Colon (tissue), 2 donors: ENCODE measurements around the gene GTF2A1.

Experiments
- FAIRE-seq: peaks from 2 replicates; lab custom pipeline; 2012; peaks lifted over from hg19 to GRCh38; lab: Jason Lieb, UNC
- donor health status: control.
- donor health status: control.

GTF2A1 gene

DNA sequence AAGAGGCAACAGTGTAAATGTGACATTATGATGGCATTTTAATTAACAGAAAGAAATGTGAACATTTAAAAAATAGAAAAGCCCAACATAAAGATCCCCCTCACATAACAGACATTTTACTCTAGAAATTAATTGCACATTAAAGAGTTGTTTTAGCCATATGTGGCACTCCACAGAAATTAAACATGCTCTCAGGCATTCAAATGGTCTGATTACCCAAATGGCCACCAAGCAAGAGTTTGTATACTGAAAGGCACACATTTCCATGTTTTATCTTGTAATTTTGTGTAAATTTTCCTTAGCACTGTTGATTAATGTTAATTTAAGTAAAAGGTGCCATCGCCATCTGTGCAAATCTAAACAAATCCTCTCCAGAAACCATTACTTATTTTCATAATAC lies 43.5 kb downstream of the GTF2A1 start:
- FAIRE-seq, result no peak

DNA sequence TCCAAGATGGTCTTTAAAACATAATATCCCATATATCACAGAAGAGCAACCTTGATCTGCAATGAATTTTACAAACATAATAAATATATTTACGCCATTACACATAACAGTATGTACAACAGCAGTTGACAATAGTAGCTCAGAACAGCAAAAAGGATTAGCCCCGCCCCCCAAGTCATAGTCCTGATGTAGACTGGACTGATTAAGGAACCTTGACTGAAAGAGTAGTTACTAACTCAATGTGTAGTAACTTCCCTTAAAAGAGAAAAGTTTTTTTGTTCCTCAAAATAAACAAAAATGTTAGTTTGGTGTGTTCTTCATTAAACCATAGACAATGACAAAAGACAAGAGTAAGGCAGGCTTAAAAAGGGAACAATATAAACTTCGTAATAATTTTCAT lies 44.5 kb downstream of the GTF2A1 start:
- peak; percentile 31 for FAIRE-seq

DNA sequence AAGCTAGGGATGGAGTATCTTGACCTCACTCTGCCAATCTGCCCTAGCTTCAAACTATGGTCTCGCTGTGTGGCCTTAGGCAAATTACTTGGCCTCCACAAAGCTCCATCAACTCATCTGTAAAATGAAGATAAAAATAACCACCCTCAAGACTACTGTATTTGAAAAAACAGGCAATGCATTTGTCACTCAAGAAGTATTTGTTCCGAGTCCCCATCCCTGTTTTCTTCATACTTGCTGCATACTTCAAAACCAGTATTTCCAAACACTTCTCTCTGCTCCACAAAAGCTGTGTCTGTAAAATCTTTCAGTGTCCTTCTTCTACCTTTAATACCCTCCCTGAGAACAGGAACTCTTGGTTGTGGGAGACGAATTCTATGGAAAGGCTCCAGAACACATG lies 47.9 kb downstream of the GTF2A1 start:
- FAIRE-seq, result no peak

DNA sequence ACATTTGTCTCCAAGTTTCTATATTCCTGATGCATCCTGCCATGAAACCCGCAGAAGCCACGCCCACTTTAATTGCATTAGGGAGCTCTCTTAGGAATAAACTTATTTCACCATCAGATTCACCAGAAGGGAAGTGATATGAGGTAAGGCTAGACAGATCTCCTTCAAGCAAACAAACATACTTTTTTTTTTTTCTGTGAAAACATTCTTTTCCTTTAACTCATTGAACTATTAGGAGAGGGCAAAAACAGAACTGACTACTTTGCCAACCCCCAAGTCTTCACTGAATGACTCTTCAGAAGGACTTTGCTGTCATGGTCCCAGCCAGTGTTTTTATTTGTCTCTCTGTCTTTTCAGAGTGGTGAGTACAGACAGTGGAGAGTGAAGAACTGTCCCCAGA lies 48.4 kb downstream of the GTF2A1 start:
- FAIRE-seq, result no peak

DNA sequence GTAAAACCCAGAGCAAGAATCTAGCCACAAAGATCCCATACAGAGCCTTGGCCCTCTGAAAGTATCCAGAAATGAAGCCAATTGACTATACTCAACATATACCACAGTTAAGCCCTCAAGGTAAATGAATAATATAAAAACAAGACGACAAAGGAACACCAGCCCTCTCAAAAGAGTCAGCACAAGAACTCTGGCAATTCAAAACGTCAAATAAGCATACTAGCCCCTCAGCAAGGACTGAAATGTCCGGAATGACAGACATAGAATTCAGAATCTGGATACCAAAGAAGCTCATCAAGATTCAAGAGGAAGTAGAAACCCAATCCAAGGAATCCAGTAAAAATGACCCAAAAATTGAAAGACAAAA lies 49.9 kb downstream of the GTF2A1 start:
- FAIRE-seq, result no peak

DNA sequence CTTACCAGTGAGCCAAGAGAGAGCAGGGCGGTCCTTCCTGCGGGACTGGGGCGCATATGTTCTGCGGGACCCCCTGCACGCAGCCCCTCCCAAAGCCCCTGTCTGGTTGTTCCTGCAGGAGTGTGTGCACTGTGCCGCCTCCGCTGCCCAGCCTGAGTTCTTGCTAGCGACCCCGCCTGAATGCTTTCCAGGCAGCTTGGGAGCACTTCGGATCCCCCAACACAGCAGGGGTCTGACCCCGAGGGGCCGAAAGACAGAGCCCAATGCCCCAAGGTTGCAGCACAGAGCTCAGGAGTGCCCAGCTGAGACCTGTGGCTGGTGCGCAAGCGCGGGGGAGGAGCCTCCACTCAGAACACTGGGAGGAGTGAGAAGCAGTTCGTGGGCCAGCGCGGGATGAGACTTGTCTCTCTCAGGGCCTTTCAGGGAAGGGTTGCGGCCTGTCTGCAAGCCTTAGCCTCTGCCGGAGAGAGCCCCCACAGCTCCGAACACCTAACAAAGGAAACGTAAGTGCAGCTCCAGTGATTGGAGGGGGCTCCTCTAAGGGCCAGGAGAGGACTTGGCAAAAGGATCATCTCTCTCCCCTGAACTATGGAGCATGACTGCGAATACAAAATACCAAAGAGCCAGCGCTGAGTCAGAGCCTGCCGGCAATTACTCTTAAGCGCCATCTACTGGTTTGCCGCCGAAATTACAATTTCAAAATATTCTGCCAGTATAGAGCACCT lies 50.5 kb downstream of the GTF2A1 start:
- FAIRE-seq, result no peak

DNA sequence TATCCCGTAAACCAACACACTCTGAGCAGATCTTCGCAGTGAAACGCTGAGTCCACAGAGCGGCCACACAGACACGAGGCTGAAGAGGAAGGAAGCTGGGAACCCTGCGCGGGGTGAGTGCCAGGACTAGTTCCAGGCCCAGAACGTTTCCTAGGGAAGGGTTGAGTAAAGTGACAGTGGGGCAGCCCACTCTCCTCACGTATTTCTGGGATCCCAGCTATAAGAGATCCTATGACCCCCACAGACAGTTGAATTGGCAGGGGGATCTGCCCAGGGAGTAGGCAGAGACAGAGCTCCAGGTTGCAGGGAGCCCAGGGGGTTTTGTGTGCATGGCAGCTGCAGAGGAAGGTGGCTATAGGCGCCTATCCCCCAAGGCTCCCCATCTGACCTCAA lies 51.1 kb downstream of the GTF2A1 start:
- FAIRE-seq, result no peak

DNA sequence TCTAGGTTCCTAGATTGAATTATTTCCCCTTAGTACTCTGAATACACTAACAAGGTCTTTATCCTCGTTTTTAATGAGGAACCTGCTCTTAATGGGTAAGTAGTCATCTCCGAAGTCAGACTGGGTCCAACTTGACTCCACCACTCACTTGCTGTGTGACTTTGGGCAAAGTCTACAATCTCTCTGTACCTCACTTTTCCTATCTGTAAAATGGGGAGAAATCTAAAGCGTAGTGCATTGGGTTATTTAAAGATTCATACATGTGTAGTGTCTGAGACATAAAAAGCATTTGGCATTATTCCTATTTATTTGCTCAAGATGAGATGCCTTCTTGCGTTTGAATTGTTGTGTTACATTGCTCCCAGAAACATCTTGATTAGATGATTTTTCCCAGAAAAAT lies 51.5 kb downstream of the GTF2A1 start:
- FAIRE-seq, result no peak

DNA sequence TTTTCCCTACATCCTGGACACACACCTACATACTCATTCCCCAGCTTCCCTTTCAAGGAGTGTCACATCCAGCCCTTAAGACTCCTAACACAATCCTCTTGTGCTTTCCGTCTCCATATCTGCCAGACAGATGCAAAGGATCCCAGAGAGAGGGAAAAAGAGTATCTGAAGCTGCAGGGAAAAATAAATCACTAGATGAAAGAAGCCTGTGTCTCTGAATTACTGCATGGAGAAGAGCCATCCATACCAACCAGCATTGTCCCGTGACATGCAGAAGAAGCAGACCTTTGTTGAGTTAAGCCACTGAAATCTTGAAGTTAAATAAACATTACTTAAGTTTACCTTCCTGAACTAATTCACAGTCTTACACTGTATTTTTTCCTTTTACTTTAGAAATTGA lies 54.6 kb downstream of the GTF2A1 start:
- FAIRE-seq, result no peak

DNA sequence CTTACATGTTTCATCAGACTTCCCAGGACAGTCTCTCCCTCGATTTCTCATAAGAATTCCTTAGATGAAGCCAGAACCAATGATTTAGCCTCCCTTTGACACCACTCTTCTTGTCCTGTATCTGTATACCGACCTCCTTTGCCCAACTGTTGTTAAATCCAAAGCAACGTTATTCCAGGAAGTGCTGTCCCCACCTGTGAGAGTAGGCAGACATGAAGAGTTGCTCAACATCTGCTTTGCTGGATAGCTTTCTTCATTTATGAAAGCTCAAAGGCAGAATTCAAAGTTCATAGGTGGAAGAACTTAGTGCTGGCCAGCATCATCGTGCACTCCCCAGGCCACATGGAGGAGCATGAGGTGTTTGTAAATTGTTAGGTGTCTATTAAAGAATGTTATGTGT lies 55.6 kb downstream of the GTF2A1 start:
- no peak for FAIRE-seq

DNA sequence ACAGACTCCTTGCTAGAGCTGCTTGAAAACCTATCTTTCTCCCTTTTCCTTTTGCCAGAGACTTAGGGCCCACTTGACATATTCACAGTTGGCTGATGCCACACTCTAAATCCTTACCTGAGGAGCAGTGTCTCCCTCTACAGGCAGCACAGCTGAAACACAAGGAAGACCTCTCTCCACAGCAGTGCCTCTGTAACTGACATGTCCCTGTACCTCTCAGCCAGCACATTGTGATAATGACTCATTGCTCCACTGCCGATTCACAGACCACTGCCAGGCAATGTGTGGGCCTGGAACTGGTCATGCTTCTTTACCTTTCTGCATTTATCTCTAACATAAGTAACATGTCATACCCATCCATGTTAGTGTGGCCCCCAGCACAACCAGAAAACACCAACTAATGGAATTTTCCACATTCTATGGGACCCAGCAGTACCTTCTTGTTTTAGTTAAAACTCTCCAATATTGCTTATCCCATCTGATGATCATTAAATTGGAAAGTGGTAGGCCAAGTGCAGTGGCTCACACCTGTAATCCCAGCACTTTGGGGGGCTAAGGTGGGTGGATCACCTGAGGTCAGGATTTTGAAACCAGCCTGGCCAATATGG lies 56.5 kb downstream of the GTF2A1 start:
- FAIRE-seq, result no peak

DNA sequence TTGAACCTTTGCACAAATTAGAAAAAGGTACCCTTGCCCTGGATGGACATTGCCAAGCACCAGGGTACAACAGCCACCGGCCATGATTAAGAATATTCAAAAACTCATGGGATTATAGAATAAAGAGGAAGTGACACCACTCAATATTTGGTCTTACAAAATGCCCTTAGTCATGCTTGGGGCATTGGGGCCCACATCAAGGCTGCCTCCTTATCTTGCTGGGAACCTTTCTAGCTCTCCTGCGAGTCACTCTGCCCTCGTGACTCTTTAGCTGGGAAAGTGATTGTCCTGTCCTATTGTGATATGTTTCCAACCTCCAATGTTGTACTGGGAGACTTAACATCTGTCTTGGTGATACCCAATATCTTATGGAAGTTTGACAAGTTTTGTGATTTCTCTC lies 57.8 kb downstream of the GTF2A1 start:
- no peak for FAIRE-seq

DNA sequence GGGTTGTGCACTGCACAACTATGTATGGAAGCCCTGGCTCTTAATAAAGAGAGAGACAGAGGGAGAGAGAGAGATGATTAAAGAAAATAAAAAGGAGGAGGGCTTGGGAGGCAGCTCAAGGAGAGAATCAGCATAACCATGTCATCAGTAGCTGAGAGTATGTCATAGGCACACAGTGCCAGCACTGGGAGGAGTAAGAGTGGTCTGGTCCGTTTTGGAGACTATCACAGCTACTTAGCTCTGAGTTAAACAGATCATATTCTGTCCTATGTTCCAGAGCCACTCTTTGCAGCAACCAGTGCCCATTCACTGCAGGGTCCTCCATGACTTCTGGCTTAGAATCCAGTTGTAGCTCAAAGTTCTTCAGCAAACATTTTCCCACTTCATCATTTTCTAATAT lies 59.0 kb downstream of the GTF2A1 start:
- FAIRE-seq, result no peak

DNA sequence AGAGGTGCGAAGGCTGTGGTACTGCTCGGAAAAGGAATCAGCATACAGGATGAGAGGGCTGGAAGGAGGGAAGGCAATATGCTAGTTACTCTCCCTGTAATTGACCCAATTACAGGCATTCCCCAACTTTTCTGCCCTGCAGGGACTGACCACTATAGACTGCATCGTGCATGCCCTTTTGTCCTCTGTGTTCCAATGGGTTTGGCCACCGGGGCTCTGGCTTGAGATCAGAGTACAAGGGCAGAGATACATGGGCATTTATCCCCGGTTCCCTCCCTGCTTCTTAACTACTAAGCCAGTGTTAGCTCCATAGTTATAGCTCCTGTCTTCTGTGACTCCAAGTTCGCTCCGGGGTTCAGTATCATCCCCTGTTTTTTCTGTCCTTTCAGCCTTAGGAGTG lies 59.7 kb downstream of the GTF2A1 start:
- FAIRE-seq, result no peak

DNA sequence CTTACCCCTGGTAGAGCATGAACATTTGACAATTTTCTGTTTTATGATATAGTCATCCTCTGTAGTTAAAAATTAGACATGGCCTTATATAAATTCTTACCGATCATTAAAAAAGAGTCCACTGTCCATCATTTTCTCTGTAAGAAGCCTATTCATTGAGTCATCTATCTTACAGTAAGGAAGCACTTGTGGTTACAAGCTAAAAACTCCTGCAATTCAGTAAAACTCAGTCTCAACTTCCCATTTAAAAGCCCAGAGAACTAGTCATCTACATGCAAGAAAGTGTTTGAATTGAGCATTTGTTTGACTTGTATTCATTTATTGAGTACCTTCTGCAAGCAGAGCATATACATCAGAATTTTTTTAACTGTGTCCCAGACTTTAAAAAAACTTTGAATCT lies 63.3 kb downstream of the GTF2A1 start:
- no peak for FAIRE-seq

DNA sequence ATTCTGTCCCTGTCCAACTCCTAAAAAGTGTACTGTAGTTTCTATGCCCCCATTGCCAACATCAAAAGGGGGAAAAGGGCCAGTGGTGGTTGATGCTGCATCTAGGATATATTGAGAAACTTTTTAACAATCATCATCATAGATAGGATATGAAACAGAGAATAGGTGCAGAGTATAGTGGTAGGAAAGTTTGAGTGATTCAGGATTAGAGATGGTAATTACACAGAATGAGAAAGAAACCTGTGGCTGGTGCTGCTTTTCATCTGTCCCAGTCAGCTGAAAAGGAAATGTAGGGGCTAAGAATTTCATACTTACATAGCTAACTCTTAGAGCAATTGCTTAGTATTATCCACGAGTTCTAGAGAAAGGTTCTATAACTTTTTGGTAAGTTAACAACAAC lies 67.6 kb downstream of the GTF2A1 start:
- FAIRE-seq, result no peak

DNA sequence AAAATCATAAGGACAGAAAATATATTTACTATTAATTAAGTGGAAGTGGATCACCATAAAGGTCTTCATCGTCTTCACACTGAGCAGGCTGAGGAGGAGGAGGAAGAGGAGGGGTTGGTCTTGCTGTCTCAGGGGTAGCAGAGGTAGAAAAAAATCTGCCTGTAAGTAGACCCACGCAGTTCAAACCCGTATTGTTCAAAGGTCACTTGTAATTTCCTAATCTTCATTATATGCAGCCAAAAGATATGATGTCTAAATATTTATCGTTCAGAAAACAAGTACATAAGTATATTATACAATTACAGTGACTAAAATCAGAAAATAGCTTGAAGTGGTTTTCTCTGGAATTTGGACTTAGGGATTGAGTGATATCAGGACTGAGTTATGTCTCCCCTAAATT lies 72.1 kb downstream of the GTF2A1 start:
- FAIRE-seq, result no peak

DNA sequence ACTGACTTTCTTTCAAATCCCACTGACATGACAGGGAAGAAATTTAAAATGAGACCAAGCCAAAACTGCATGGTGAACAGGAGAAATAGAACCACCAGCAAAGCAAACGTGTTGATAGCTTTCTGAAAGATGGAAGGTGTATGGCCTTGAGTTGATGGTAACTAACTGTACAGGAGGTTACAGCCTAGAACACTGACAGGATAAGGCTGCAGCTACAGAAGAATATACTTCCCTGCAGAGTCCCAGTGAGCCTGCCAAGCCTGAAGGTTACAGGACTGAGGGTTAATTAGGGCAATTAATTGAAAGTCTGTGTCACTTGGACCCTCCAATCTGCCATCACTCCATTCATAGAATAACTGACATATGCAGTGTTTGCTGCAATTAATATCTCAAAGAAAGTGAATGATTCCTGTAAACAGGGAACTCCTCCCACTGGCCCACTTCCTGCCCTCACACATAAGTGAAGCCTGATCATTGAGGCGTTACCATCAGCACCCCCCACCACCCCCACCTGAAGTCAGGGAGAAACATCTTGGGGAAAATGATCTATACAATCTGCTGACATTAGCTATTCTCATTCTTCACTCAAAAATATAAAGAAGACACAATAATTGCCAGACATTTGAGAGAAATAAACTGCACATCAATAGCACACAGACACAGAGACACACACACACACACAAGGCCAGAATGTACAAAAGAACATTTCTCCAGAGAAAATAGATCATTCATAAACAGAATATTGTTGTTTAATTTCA lies 73.4 kb downstream of the GTF2A1 start:
- FAIRE-seq, result no peak

DNA sequence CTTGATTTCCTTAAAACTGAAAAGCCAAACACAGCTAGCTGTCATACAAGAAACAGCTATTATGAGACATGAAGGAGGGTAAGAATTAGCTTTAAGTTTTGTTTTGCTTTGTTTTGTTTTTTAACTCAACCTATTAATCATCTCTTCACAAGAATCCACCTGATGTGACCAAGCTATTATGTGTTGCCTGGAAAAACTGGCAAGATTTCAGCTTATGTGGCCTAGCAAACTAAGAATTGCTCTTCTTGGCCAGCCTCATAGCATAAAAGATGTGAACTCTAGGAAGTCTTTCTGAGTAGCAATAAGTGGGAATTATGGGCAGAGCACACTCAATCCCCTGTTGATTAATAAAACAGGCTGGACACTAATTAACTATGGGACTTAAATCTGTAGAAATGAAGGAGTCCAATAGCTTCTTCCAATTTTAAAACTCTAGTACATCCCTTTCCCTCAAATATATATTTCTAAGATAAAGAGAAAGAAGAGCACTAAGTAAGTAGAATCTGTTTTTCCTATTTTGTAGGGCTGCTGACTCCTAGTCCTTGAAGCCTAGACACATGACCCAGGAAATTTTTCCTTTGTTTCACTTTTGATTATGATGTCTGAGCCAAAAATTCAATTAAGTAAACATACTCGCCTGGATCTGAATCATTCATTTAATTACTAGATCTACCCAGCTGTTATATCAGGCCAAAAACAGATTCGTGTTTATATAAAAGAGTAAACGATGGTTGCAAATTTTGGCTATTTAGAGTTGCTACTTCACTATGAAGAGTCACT lies 75.7 kb downstream of the GTF2A1 start:
- no peak for FAIRE-seq

DNA sequence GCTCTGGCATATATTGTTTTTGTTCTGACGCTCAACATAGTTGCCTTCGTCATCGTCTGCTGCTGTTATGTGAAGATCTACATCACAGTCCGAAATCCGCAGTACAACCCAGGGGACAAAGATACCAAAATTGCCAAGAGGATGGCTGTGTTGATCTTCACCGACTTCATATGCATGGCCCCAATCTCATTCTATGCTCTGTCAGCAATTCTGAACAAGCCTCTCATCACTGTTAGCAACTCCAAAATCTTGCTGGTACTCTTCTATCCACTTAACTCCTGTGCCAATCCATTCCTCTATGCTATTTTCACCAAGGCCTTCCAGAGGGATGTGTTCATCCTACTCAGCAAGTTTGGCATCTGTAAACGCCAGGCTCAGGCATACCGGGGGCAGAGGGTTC lies 77.0 kb downstream of the GTF2A1 start:
- no peak for FAIRE-seq

DNA sequence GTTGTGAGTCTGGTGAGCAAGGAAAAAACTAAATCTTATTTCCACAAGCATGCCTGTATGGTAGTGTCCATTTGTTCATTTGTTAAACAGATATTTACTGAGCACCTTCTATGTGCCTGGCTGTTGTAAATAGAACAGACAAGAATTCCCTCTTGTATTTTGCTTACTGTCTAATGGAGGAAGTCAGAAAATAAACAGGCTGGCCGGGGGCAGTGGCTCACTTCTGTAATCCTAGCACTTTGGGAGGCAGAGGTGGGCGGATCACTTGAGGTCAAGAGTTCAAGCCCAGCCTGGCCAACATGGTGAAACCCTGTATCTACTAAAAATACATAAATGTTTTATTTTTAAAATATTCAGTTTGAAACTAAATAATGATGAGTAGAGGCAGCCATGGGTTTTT lies 79.3 kb downstream of the GTF2A1 start:
- FAIRE-seq, result no peak

DNA sequence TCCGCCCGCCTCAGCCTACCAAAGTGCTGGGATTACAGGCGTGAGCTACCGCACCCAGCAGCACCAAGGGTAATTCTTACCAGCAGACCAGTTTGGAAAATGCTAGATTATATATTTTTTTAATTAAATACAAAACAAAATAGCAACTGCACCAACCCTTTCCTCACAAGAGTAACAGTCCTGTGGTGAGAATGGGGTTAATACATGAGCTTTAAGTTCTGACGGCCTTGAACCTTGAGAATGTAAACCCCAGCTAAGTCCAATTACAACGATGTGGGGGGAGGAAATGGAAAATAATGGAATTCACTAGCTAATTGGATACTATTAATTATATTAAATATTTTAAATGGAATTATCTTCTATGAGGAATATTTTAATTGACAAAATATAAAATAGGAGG lies 82.3 kb downstream of the GTF2A1 start:
- no peak for FAIRE-seq

DNA sequence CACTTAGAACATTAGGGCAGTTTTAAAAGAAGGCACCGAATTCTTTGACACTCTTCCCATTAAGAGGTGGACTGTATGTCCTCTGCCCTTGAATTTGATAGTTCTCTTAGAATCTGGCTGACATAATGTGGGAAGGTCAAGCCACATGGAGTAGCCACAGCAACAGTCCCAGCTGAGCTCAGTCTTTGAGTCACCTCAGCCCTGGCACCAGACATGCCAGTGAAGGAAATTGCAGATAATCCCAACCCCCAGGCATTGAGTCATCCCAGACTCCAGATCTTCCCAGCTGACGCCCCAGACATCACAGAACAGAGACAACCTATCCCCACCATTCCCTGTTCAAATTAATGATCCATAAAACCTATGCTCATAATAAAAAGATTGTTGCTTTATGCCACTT lies 83.4 kb downstream of the GTF2A1 start:
- FAIRE-seq, result no peak
